GM12878 (cell line): ENCODE data around the gene LCE1C.

ENCODE experiments used
- ATF3 ChIP-seq: IDR thresholded peaks from 2 replicates; pipeline ENCODE4 v1.6.1; 2011; ENCODE audit warnings: low read depth, mild to moderate bottlenecking, low read length, moderate library complexity, borderline replicate concordance; ENCODE audit errors: extremely low read depth
- CEBPB ChIP-seq, 2 experiments: fragments of 150-350 bp in 1 of 2; IDR thresholded peaks; 2 replicates each; pipeline ENCODE4 v1.6.1; 2012 to 2014; ENCODE audit warnings: low read depth in 2 of 2, low read length in 2 of 2, borderline replicate concordance in 1 of 2, inconsistent platforms in 1 of 2
- EED ChIP-seq: sonication (generic); IDR thresholded peaks from 2 replicates; pipeline ENCODE4 v1.6.1; 2016; ENCODE audit warnings: antibody characterized with exemption, low read depth
- EZH2 ChIP-seq: IDR thresholded peaks from 2 replicates; pipeline ENCODE4 v1.6.1; 2012; ENCODE audit warnings: low read depth, mild to moderate bottlenecking, control low read depth, inconsistent platforms, low read length, borderline replicate concordance; ENCODE audit not compliant: control insufficient read depth
- JUNB ChIP-seq: IDR thresholded peaks from 2 replicates; pipeline ENCODE4 v1.6.1; 2016; ENCODE audit warnings: antibody characterized with exemption, mild to moderate bottlenecking
- MTA2 ChIP-seq: fragments of 450-650 bp; IDR thresholded peaks from 2 replicates; pipeline ENCODE4 v1.6.1; 2016; ENCODE audit warnings: low read depth, mild to moderate bottlenecking, moderate library complexity
- NRF1 ChIP-seq: conservative IDR thresholded peaks from 2 replicates; pipeline ENCODE4 v1.6.1; 2011; ENCODE audit warnings: mild to moderate bottlenecking, low read depth, low read length, improper control_type of control experiment
- POLR2A ChIP-seq: IDR thresholded peaks from 2 replicates; pipeline ENCODE4 v1.6.1; 2011; ENCODE audit warnings: low read depth, mild to moderate bottlenecking, low read length
- REST ChIP-seq: IDR thresholded peaks from 2 replicates; pipeline ENCODE4 v1.6.1; 2012; ENCODE audit warnings: mild to moderate bottlenecking, low read depth, low read length
- SP1 ChIP-seq: IDR thresholded peaks from one replicate; pipeline ENCODE4 v1.6.1; 2011; ENCODE audit warnings: low read depth, low read length
- ZNF274 ChIP-seq: IDR thresholded peaks from one replicate; pipeline ENCODE4 v1.8.0; 2011; ENCODE audit not compliant: insufficient read length, insufficient read depth
- TF ChIP-seq, protein P1 (sequence below): fragments of 450-650 bp; formaldehyde crosslinking; IDR thresholded peaks from 2 replicates; pipeline ENCODE4 v1.4.0; 2022; ENCODE audit warnings: mild to moderate bottlenecking, moderate library complexity
- TF ChIP-seq, protein P2 (sequence below), 3 experiments: IDR thresholded peaks in 2 of 3; conservative IDR thresholded peaks in 1 of 3; 2 replicates each; pipeline ENCODE4 v1.5.1; 2011; ENCODE audit warnings: low read depth in 3 of 3, low read length in 3 of 3, mild to moderate bottlenecking in 3 of 3, control low read depth in 2 of 3, moderate library complexity in 2 of 3, inconsistent platforms in 1 of 3, mixed read lengths in 1 of 3; ENCODE audit not compliant: control insufficient read depth in 2 of 3, insufficient read depth in 1 of 3; ENCODE audit errors: extremely low read depth in 1 of 3

GRCh38 chr1:152796421-152796820 is 10.0 kb downstream of the LCE1C start, which contains the start of gene LCE1D:
- no peak for TF ChIP-seq ATF3
- no peak for TF ChIP-seq EZH2
- TF ChIP-seq JUNB, result no peak
- TF ChIP-seq EED, result no peak
- no peak for TF ChIP-seq REST
- TF ChIP-seq CEBPB (IDR thresholded peaks at IDR 0.05; ENCODE audit: borderline replicate concordance in 1 of 2, low read depth in 2 of 2, low read length in 2 of 2), result no peak
- no peak for TF ChIP-seq ZNF274
- TF ChIP-seq MTA2, result no peak
- TF ChIP-seq, protein P1, sequence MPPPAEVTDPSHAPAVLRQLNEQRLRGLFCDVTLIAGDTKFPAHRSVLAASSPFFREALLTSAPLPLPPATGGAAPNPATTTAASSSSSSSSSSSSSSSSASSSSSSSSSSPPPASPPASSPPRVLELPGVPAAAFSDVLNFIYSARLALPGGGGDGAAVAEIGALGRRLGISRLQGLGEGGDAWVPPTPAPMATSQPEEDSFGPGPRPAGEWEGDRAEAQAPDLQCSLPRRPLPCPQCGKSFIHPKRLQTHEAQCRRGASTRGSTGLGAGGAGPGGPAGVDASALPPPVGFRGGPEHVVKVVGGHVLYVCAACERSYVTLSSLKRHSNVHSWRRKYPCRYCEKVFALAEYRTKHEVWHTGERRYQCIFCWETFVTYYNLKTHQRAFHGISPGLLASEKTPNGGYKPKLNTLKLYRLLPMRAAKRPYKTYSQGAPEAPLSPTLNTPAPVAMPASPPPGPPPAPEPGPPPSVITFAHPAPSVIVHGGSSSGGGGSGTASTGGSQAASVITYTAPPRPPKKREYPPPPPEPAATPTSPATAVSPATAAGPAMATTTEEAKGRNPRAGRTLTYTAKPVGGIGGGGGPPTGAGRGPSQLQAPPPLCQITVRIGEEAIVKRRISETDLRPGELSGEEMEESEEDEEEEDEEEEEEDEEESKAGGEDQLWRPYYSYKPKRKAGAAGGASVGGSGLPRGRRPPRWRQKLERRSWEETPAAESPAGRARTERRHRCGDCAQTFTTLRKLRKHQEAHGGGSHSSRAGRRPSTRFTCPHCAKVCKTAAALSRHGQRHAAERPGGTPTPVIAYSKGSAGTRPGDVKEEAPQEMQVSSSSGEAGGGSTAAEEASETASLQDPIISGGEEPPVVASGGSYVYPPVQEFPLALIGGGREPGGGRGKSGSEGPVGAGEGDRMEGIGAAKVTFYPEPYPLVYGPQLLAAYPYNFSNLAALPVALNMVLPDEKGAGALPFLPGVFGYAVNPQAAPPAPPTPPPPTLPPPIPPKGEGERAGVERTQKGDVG, result no peak
- no peak for TF ChIP-seq NRF1
- TF ChIP-seq, protein P2, sequence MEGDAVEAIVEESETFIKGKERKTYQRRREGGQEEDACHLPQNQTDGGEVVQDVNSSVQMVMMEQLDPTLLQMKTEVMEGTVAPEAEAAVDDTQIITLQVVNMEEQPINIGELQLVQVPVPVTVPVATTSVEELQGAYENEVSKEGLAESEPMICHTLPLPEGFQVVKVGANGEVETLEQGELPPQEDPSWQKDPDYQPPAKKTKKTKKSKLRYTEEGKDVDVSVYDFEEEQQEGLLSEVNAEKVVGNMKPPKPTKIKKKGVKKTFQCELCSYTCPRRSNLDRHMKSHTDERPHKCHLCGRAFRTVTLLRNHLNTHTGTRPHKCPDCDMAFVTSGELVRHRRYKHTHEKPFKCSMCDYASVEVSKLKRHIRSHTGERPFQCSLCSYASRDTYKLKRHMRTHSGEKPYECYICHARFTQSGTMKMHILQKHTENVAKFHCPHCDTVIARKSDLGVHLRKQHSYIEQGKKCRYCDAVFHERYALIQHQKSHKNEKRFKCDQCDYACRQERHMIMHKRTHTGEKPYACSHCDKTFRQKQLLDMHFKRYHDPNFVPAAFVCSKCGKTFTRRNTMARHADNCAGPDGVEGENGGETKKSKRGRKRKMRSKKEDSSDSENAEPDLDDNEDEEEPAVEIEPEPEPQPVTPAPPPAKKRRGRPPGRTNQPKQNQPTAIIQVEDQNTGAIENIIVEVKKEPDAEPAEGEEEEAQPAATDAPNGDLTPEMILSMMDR (IDR thresholded peaks at IDR 0.05 in 2 of 3, conservative IDR thresholded peaks at IDR 0.05 in 1 of 3; ENCODE audit: control insufficient read depth in 2 of 3, extremely low read depth in 1 of 3, insufficient read depth in 1 of 3, low read depth in 3 of 3, low read length in 3 of 3), result no peak
- no peak for TF ChIP-seq SP1
- TF ChIP-seq POLR2A, result no peak
